Measurements from ENCODE around the gene EEF1A2. TPM values are rescaled to one million over a fixed set of nuclear protein-coding genes. Genes with fewer than 3 reads are reported as not detected.

Gene EEF1A2
- total RNA-seq, 1 donor from 2014 or later: 0.28 TPM

DNA sequence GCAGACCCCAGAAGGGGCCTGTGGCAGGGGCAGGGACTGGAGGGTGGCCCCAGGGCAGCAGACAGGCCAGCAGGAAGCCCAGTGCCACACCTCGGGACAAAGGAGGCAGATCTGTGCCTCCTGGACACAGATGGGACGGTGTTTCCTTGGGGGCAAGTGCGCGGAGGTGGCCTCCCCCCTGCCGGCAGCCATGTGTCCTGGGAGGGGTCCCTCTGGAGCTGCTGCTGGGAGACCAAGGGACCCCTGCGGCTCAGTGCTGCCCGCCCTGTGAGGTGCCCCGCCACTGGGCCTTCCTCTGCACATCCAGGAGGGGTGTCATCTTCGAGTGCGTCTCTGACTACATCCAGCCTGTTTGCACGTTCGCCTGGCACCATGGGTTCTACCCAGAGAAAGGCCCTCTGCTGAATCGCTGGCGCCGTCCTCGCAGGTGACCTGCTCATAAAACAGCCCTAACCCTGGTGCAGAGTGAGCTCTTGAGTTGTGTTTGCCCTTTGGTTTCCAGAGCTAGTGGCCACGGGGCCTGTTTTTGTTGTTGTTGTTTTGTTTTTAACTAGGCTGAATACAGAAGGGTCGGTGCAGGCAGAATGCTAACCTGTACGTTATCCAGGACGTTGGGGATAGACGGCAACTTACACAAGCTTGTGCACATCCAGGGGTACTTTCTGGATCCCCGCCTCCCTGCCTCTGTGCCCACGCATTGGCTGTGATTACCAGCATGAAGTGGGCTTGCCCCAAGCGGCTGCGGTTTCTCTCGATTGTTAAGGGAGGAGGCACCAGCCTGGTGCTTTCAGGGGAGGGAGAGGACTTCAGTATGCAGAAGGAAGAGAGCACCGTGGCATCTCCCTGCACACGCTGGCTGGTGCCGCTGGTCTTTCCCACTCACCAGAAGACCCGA is 25.1 kb downstream of the EEF1A2 start:
- H3K27ac Mint-ChIP-seq: no peak overlapping the region
- no peaks in the 10 kb centered on the region for H3K4me1 Mint-ChIP-seq
- intact Hi-C loops (cut with micrococcal nuclease): no loop called here
- peaks cover 32% of the 10 kb centered on the region for H3K27me3 Mint-ChIP-seq
- no peak overlapping the region for H3K4me3 Mint-ChIP-seq
- DNase-seq: no peak
- H3K36me3 Mint-ChIP-seq (ENCODE audit: low read depth): no peaks in the 10 kb centered on the region
- no peaks in the 10 kb centered on the region for H3K9me3 Mint-ChIP-seq

DNA sequence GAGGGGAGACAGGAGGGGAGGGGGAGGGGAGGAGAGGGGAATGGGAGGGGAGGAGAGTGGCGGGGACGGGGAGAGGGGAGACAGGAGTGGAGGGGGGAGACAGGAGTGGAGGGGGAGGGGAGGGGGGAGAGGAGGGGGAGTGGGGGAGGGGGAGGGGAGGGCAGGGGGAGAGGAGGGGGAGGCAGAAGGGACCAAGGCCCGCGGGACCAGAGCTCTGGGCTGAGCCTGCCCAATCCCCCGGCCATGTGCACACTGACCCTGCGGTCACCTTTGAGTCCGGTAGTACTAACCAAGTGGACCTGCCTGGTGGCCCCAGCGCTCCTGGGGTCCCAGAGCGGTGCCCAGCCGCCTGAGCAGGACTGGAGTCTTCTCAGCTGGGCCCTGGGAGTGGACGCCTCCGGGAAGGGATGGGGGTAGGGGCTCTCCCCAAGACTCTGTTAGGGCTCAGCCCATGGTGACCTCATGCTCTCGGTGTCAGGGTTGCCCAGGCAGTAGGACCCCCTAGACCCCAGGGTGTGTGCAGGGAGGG is 26.0 kb downstream of the EEF1A2 start:
- DNase-seq: no peak
- Mint-ChIP-seq H3K4me3 (no peak overlapping the region), H3K9me3 (no peaks in the 10 kb centered on the region), H3K27ac (no peak overlapping the region), H3K27me3 (peaks cover 32% of the 10 kb centered on the region), H3K36me3 (ENCODE audit: low read depth) (no peaks in the 10 kb centered on the region), H3K4me1 (no peaks in the 10 kb centered on the region)
- intact Hi-C loops (cut with micrococcal nuclease): no loop called here

DNA sequence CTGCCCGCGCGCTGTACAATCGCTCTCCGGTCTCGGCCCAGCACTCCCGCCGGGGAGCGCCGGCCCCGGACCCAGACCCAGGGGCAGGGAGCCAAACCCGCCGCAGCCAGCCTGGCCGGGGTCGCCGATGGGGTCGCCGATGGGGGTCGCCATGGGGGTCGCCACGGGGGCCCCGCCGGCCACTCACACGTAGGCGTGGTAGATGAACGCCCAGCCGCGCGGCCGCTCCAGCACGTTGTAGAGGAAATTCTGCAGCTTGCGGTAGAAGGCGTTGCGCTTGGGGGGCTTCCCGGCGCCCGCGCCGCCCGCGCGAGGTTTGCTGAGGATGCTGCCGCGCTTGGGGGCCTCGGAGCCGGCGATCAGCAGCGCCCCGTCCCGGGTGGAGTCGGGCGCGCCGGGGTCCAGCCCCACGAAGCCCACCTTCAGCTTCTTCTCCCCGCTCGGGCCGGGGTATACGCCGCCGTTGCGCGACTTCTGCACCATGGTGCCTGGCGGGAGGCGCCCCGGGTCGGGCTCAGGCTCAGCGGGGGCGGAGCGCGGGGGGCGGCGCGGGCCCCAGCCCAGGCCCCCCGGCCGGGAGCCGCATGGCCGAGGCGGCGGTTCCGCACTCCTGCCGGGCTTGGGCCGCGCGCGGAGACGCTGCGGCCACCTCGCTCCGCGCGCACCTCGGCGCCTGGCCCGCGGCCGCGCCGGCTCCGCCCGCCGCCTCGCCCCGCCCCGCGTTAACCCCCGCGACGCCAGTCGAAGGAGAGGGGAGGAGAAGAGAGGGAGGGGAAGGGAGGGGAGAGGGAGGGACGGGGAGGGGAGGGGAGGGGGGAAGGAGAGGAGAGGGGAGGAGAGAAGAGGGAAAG is 26.7 kb downstream of the EEF1A2 start, which contains the start of gene KCNQ2:
Gene KCNQ2 (minus strand): TSS at position 675 of the 851 bp plus-strand sequence. CDS start 192 bp downstream, at position 483.
- no peak within 1 kb of the TSS for H3K4me3 Mint-ChIP-seq
- no peaks in the 10 kb centered on the region for H3K4me1 Mint-ChIP-seq
- no peaks in the 10 kb centered on the region for H3K9me3 Mint-ChIP-seq
- H3K27me3 Mint-ChIP-seq: peaks cover 27% of the 10 kb centered on the region
- no peaks in the 10 kb centered on the region for H3K36me3 Mint-ChIP-seq (ENCODE audit: low read depth)
- DNase-seq: no peak
- H3K27ac Mint-ChIP-seq: no peak within 1 kb of the TSS
- intact Hi-C loops (cut with micrococcal nuclease): no loop called here

DNA sequence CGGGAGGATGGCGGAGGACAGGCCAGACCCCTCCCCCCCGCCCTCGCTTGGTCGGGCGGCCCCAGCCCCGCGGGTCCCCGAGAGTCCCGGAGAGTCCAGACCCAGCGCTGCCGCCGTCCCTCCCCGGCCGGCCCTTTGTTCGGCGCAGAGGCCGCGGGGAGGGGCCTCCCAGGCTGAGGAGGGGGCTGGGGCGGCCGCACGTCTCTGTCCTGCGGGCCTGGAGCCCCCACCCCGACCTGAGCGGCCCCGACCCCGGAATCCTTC is 27.2 kb downstream of the EEF1A2 start:
- no peak overlapping the region for H3K4me3 Mint-ChIP-seq
- H3K27ac Mint-ChIP-seq: no peak overlapping the region
- intact Hi-C loops (cut with micrococcal nuclease): no loop called here
- no peaks in the 10 kb centered on the region for H3K4me1 Mint-ChIP-seq
- H3K27me3 Mint-ChIP-seq: peaks cover 25% of the 10 kb centered on the region
- DNase-seq: no peak
- H3K9me3 Mint-ChIP-seq: no peaks in the 10 kb centered on the region
- H3K36me3 Mint-ChIP-seq (ENCODE audit: low read depth): no peaks in the 10 kb centered on the region

DNA sequence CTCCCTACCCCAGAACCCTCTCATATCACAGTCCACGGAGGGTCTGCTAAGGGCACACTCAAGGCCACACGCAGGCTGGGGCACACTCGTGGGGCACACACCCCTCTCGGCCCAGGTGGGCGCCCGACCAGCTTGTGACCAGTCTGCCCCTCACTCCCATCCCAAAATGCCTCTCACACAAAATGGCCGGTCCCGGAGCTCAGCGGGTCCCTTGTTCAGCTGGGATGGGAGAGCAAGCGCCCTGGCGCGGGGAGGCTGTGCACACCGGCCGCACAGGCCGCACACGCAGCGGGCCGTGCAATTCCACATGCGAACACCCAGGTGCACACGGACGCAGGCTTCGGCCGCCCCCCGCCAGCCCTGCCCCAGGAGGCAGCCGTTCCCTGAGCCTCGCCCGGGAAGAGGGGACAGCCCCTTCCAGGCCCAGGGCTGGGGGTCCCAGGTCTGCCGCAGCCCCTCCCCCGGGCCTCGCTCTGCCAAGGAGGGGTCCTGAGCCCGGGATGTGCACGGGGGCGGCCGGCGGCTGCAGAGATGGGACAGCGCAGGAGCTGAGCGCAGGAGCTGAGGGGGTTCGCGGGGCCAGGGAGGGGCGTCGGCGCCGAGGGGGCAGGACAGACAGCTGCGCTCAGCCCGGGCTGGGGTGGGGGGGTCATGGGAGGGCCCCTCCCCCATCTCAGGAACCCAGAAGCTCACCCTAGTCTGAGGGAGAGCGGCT is 27.7 kb downstream of the EEF1A2 start:
- H3K4me1 Mint-ChIP-seq: no peaks in the 10 kb centered on the region
- no peaks in the 10 kb centered on the region for H3K9me3 Mint-ChIP-seq
- H3K27ac Mint-ChIP-seq: no peak overlapping the region
- no peak overlapping the region for H3K4me3 Mint-ChIP-seq
- intact Hi-C loops (cut with micrococcal nuclease): no loop called here
- peaks cover 25% of the 10 kb centered on the region for H3K27me3 Mint-ChIP-seq
- DNase-seq: no peak
- no peaks in the 10 kb centered on the region for H3K36me3 Mint-ChIP-seq (ENCODE audit: low read depth)

DNA sequence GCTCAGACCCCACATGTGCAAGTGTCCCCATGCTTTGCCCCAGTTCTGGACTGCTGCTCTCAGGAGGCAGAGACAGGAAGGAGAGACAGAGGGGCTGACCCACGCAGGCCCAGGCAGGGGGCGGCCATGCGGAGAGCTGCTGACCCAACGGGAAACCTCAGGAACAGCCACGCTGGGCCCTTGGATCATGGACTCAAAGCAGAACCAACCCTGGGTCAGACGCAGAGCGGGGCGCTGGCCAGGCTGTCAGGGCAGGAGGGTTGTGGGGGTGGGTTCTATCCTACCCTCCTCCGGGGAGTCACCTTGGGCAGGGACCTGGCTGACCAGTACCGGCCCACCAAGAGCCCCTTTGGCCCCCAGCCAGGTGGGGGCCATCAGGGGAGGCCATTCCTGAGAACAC is 28.5 kb downstream of the EEF1A2 start:
- no peak for DNase-seq
- Mint-ChIP-seq H3K9me3 (no peaks in the 10 kb centered on the region), H3K36me3 (ENCODE audit: low read depth) (no peaks in the 10 kb centered on the region), H3K27ac (no peak overlapping the region), H3K4me3 (no peak overlapping the region), H3K4me1 (no peaks in the 10 kb centered on the region), H3K27me3 (peaks cover 25% of the 10 kb centered on the region)
- intact Hi-C loops (cut with micrococcal nuclease): no loop called here

DNA sequence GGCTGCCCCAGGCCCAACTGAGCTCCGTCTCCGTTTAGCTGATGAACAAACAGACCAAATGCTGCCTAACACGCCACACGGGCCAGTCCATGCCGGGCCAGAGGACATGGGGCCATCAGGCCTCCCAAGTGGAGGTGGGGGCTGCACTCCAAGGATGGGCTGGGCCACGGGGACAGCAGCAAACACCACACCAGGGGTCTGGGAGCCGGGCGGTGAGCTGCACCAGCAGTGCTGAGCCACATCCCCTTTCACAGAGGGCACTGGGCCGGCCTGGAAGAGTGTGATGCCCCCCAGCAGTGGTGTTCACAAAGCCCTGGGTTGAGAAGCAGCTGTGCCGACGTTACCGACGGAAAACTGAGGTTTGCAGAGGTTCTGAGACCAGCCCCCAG is 29.2 kb downstream of the EEF1A2 start:
- Mint-ChIP-seq H3K4me1 (no peaks in the 10 kb centered on the region), H3K9me3 (no peaks in the 10 kb centered on the region), H3K4me3 (no peak overlapping the region), H3K36me3 (ENCODE audit: low read depth) (no peaks in the 10 kb centered on the region), H3K27ac (no peak overlapping the region), H3K27me3 (peaks cover 19% of the 10 kb centered on the region)
- intact Hi-C loops (cut with micrococcal nuclease): no loop called here
- DNase-seq: no peak

DNA sequence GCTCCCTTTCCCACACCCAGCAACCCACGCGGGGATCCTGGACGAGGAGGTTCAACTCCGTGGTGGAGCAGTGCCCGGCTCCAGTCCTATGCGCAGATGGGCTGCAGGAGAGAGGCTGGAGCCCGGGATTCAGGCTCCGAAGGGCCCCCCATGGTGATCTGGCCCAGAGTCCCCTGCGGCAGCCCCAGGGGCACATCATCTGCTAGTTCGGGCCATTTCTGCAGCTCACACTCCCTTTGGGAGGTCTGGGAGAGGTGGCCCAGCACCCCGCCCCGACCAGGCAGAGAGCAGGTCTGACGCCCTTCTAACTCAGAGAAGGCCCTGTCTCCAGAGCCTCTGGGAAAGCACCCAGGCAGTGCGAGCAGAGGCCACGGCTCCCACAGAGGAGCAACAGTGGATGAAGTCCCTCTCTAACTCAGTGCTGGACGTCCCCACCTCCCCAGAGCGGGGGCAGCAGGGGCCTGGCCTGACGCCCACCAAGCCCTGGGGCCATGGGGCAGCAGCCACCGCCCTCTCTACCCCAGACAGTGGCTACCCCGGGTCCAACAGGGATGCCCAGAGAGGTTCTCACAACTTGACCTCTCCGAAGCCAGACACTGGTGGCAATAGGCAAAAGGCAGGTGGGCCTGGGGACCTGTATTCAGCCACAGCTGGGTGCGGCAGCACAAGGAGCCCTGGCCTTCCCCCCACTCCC is 29.7 kb downstream of the EEF1A2 start:
- no peaks in the 10 kb centered on the region for H3K36me3 Mint-ChIP-seq (ENCODE audit: low read depth)
- H3K27ac Mint-ChIP-seq: no peak overlapping the region
- DNase-seq: no peak
- H3K4me1 Mint-ChIP-seq: no peaks in the 10 kb centered on the region
- H3K9me3 Mint-ChIP-seq: no peaks in the 10 kb centered on the region
- no peak overlapping the region for H3K4me3 Mint-ChIP-seq
- intact Hi-C loops (cut with micrococcal nuclease): no loop called here
- H3K27me3 Mint-ChIP-seq: peaks cover 16% of the 10 kb centered on the region

DNA sequence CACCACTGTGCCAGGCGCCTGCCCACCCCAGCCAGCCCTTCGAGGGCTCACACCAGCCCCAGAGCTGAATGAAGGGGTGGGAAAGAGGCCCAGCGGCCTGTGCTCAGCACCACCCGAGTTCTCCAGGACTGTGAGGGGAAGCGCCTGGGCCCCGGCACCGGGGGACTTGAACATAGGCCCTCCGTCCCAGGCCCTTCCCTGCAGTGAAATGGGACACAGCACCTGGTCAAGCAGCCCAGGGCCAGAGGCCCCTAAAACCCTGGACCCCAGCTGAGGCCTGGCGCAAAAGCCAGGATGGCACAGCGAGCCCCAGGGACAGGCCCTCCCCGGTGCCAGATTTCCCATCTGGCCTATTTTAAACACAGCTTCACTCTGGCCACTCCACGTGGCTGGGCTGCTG is 30.5 kb downstream of the EEF1A2 start:
- intact Hi-C loops (cut with micrococcal nuclease): no loop called here
- Mint-ChIP-seq H3K27me3 (peaks cover 10% of the 10 kb centered on the region), H3K4me3 (no peak overlapping the region), H3K4me1 (no peaks in the 10 kb centered on the region), H3K36me3 (ENCODE audit: low read depth) (no peaks in the 10 kb centered on the region), H3K9me3 (no peaks in the 10 kb centered on the region), H3K27ac (no peak overlapping the region)
- DNase-seq: no peak

DNA sequence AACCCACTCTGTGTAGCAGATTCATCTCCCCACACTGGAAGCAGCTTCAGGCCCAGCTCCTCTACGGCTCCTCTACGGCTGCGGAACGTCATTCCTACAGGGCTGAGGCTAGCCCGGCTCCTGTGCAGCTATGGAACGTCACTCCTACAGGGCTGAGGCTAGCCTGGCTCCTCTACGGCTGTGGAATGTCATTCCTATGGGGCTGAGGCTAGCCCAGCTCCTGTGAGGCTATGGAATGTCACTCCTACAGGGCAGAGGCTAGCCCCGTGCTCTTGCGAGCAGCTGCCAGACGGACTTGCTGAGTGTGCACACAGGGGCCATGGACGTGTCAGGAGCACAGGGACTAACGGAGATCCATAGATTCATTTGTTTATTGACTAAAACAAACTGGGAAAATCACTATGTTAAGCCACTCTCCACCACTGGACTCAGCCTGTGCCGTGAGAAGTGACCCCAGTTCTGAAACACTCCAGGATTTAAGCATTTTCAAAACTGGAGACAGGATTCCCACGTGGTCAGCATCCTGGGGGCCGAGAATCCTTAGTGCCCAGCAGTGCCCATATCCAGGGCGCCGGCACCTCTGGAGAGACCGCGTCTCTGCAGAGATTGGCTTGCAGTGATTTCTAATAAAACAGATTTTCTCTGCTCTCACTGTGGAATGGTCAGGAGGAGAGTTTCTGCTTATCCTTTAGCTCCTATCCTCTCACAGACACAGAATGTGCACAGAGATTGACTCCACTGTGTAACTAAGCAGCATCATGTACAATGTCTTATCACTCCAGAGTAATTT is 31.4 kb downstream of the EEF1A2 start:
- Mint-ChIP-seq H3K27me3 (peaks cover 6% of the 10 kb centered on the region), H3K36me3 (ENCODE audit: low read depth) (no peaks in the 10 kb centered on the region), H3K4me1 (no peaks in the 10 kb centered on the region), H3K4me3 (no peak overlapping the region), H3K9me3 (no peaks in the 10 kb centered on the region), H3K27ac (no peak overlapping the region)
- intact Hi-C loops (cut with micrococcal nuclease): no loop called here
- no peak for DNase-seq

DNA sequence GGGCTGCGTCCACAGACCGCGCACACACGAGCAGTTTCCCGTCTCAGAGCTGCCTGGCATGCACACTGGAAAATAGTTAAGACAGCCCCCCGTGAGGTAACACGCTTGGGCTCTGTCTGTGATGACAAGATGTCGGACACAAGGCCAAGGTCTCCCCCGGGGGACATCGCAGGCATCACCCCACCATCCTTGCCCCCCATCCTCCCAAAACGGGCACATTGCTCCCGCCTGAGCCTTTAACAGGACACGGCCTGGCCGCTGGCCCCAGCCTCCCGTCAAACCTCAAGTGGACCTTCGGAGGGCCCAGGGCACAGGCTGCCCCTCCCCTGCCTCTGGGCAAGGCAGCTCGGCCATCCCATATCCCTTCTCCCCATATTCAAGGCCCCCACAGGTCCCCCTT is 32.0 kb downstream of the EEF1A2 start:
- Mint-ChIP-seq H3K9me3 (no peaks in the 10 kb centered on the region), H3K27ac (no peak overlapping the region), H3K36me3 (ENCODE audit: low read depth) (no peaks in the 10 kb centered on the region), H3K4me3 (no peak overlapping the region), H3K4me1 (no peaks in the 10 kb centered on the region), H3K27me3 (peaks cover 6% of the 10 kb centered on the region)
- intact Hi-C loops (cut with micrococcal nuclease): no loop called here
- DNase-seq: no peak

DNA sequence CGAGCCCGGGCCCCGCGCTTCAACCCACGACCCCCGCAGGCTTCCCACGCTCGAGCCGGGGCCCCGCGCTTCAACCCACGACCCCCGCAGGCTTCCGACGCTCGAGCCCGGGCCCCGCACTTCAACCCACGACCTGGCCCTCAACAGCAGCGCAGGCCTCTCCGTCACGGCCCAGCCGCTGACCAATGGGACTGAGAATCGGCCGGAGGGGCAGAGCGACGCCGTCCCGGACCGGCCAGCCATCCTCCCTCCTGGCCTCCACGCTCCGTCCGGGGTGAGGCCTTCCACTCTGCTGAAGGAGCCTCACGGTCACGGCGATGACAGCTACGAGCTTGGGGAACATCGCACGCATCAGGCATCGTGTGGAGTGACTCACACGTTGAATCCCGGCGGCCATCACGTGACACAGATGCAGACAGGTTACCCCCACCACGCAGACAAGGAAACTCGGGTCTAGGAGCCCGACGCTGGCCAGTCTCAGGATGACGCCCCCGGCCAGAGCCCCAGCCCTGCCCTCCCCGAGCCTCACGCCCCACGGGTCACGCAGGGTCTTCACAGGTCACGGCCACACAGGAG is 32.5 kb downstream of the EEF1A2 start:
- Mint-ChIP-seq H3K4me1 (no peaks in the 10 kb centered on the region), H3K4me3 (no peak overlapping the region)

More for the DNA sequence above, 32.5 kb downstream of the EEF1A2 start:
- intact Hi-C loops (cut with micrococcal nuclease): no loop called here
- no peaks in the 10 kb centered on the region for H3K36me3 Mint-ChIP-seq (ENCODE audit: low read depth)
- H3K9me3 Mint-ChIP-seq: no peaks in the 10 kb centered on the region
- no peak for DNase-seq
- peaks cover 6% of the 10 kb centered on the region for H3K27me3 Mint-ChIP-seq
- no peak overlapping the region for H3K27ac Mint-ChIP-seq

All from activated CD4-positive, alpha-beta T cell treated with anti-CD3 and anti-CD28 coated beads, Interleukin-2, amount 10 ng/mL, durations not matched to agents 24 days and 14 days (primary cell).